Suprapubic skin (tissue), 4 donors: ENCODE measurements around the gene MYL12B. TPM values are rescaled to one million over a fixed set of nuclear protein-coding genes. Genes with fewer than 3 reads are reported as not detected.

Experiments used
- DNase-seq, 2 donors: peaks; one replicate each; pipeline ENCODE4 v3.0.0-alpha.2; 2019; ENCODE audit warnings: low spot score in 2 of 2
- H3K27ac ChIP-seq: fragments of 200-600 bp; sonication (generic); one replicate; pipeline ENCODE4 v1.5.1; 2019
- H3K27me3 ChIP-seq: fragments of 200-600 bp; sonication (generic); one replicate; pipeline ENCODE4 v1.5.1; 2019
- H3K36me3 ChIP-seq: fragments of 200-600 bp; sonication (generic); one replicate; pipeline ENCODE4 v1.5.1; 2019
- H3K4me1 ChIP-seq: fragments of 200-600 bp; sonication (generic); one replicate; pipeline ENCODE4 v1.5.1; 2019
- H3K4me3 ChIP-seq: fragments of 200-600 bp; sonication (generic); one replicate; pipeline ENCODE4 v1.5.1; 2019; ENCODE audit warnings: mild to moderate bottlenecking
- H3K9me3 ChIP-seq: fragments of 200-600 bp; sonication (generic); one replicate; pipeline ENCODE4 v1.5.1; 2019
- CTCF ChIP-seq, 2 donors: fragments of 200-600 bp in 1 of 2; fragments of 450-650 bp in 1 of 2; sonication (generic) in 1 of 2; IDR thresholded peaks; one replicate each; pipeline ENCODE4 v1.5.1; 2016 to 2019; ENCODE audit warnings: antibody characterized with exemption in 2 of 2, mild to moderate bottlenecking in 1 of 2, moderate library complexity in 1 of 2
- EP300 ChIP-seq: sonication (generic); formaldehyde crosslinking; IDR thresholded peaks from one replicate; pipeline ENCODE4 v1.6.1; 2017; ENCODE audit warnings: antibody characterized with exemption
- POLR2A ChIP-seq, 2 donors: fragments of 450-650 bp; IDR thresholded peaks; one replicate each; pipeline ENCODE4 v1.6.1; 2017; ENCODE audit warnings: antibody characterized with exemption in 2 of 2, mild to moderate bottlenecking in 2 of 2, moderate library complexity in 2 of 2
- POLR2AphosphoS5 ChIP-seq, 3 donors: sonication (generic); formaldehyde crosslinking; IDR thresholded peaks; one replicate each; pipeline ENCODE4 v1.6.1; 2017; ENCODE audit warnings: antibody characterized with exemption in 3 of 3
- WGBS: methylation state at CpG from one replicate; pipeline ENCODE4 v1.1.5; 2018; 5-methylcytosine and 5-hydroxymethylcytosine counted together
- total RNA-seq, 4 donors: library from RNA; depleted of rRNA; stranded (reverse); fragments of >200 nt; gene quantifications; one replicate each; pipeline ENCODE4 v1.1.0, GENCODE V29; 2016

Gene MYL12B
- total RNA-seq, 4 donors from 2014 or later = 182 to 333 (median 295) TPM

- DNase-seq = no peak
- peak overlapping the region; percentile 75 for H3K27ac ChIP-seq
- peaks cover 44% of the 10 kb centered on the region for H3K4me1 ChIP-seq
- no peaks in the 10 kb centered on the region for H3K9me3 ChIP-seq
- H3K36me3 ChIP-seq = peaks cover 32% of the 10 kb centered on the region
- TF ChIP-seq POLR2AphosphoS5 (IDR thresholded peaks at IDR 0.05) = no peak
- TF ChIP-seq CTCF (IDR thresholded peaks at IDR 0.05) = no peak
- TF ChIP-seq POLR2A (IDR thresholded peaks at IDR 0.05) = no peak
- TF ChIP-seq EP300 = no peak
- no peaks in the 10 kb centered on the region for H3K27me3 ChIP-seq
- 65% methylated on average over 8 of the region's 8 CpGs for WGBS
- H3K4me3 ChIP-seq = no peak overlapping the region
Observed at GRCh38 chr18:3251249-3251962, 10.5 kb upstream of the MYL12B start.

GRCh38 chr18:3251963-3252277 is 10.0 kb upstream of the MYL12B start:
- Histone ChIP-seq H3K27ac (no peak overlapping the region), H3K9me3 (no peaks in the 10 kb centered on the region), H3K4me1 (peaks cover 42% of the 10 kb centered on the region), H3K36me3 (peaks cover 37% of the 10 kb centered on the region), H3K4me3 (no peak overlapping the region), H3K27me3 (no peaks in the 10 kb centered on the region)
- DNase-seq = no peak
- TF ChIP-seq POLR2AphosphoS5 (IDR thresholded peaks at IDR 0.05) = no peak
- no peak for TF ChIP-seq POLR2A (IDR thresholded peaks at IDR 0.05)
- no peak for TF ChIP-seq CTCF (IDR thresholded peaks at IDR 0.05)
- TF ChIP-seq EP300 = no peak
- WGBS = 69% methylated on average over 3 of the region's 3 CpGs

DNA sequence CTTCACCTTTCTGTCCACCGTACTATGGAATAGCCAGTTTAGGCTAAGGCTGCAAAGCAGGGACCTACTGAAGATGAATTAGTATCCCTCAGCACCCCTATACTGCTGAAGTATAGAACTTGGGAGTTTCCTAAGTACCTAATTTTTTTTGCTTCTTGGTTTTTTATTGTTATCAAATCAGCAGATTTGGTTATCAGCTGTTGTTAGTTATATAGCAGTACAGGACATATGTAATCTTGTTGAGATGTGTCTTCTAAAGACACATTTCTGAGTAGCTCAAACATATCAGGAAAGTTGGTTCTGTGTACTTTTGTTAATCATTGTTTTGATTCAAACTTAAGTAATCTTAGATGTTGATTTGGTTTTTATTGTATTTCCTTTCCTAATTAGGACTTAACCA is 9.1 kb upstream of the MYL12B start:
- H3K27ac ChIP-seq = no peak overlapping the region
- peaks cover 45% of the 10 kb centered on the region for H3K4me1 ChIP-seq

DNA sequence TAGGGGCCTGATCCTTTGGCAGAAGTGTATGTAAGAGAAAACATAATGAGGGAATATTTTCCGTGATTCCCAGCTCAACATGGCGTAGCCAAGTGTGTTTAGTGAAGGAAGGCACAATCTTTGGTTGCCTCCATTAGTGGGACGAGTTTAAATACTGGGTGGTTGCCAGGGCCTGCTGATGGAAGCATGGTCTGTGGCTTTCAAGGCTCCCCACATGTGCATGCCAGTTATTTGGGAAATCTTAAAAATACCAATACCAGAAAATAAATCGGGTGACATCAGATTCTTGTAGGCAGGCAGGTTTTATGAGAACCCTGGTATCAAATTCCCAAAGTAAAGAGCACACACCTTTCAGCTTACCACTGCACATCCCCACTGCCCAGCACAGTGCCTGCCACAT is 7.2 kb upstream of the MYL12B start:
- no peak for DNase-seq
- peaks cover 36% of the 10 kb centered on the region for H3K4me1 ChIP-seq
- H3K27me3 ChIP-seq = no peaks in the 10 kb centered on the region
- TF ChIP-seq POLR2A (IDR thresholded peaks at IDR 0.05) (no peak), CTCF (IDR thresholded peaks at IDR 0.05) (no peak), EP300 (no peak), POLR2AphosphoS5 (IDR thresholded peaks at IDR 0.05) (no peak)
- H3K27ac ChIP-seq = no peak overlapping the region
- H3K36me3 ChIP-seq = peaks cover 55% of the 10 kb centered on the region
- 88% methylated on average over 4 of the region's 4 CpGs for WGBS
- no peak overlapping the region for H3K4me3 ChIP-seq
- H3K9me3 ChIP-seq = no peaks in the 10 kb centered on the region

More for the DNA sequence above, 9.1 kb upstream of the MYL12B start:
- 94% methylated on average over 1 of the region's 1 CpG for WGBS
- Histone ChIP-seq H3K9me3 (no peaks in the 10 kb centered on the region), H3K27me3 (no peaks in the 10 kb centered on the region), H3K4me3 (no peak overlapping the region), H3K36me3 (peaks cover 46% of the 10 kb centered on the region)
- TF ChIP-seq POLR2AphosphoS5 (IDR thresholded peaks at IDR 0.05) = no peak
- no peak for TF ChIP-seq EP300
- TF ChIP-seq CTCF (IDR thresholded peaks at IDR 0.05) = no peak
- TF ChIP-seq POLR2A (IDR thresholded peaks at IDR 0.05) = no peak
- no peak for DNase-seq

DNA sequence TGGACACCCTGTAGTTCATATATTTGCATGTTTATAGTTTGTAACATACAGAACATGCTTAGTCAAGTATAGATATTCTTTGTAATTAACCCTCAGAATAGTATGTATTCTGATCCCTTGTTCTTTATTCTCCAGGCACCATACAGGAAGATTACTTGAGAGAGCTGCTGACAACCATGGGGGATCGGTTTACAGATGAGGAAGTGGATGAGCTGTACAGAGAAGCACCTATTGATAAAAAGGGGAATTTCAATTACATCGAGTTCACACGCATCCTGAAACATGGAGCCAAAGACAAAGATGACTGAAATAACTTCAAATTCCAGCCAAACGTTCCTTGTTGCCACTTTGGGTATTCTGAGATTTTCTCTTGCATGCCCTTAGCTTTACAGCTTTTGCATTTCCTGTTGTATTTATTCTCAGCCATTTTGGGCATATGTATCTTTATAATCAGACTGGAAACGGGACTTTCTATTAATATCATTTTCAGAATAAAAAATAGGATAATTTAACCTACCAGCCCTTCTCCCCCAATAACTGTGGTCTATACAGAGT is 6.2 kb upstream of the MYL12B start:
- Histone ChIP-seq H3K36me3 (peaks cover 55% of the 10 kb centered on the region), H3K4me3 (no peak overlapping the region), H3K9me3 (no peaks in the 10 kb centered on the region), H3K27ac (no peak overlapping the region), H3K27me3 (no peaks in the 10 kb centered on the region), H3K4me1 (peaks cover 33% of the 10 kb centered on the region)
- WGBS = 71% methylated on average over 5 of the region's 5 CpGs
- no peak for TF ChIP-seq POLR2A (IDR thresholded peaks at IDR 0.05)
- no peak for TF ChIP-seq POLR2AphosphoS5 (IDR thresholded peaks at IDR 0.05)
- no peak for TF ChIP-seq EP300
- TF ChIP-seq CTCF (IDR thresholded peaks at IDR 0.05) = no peak
- no peak for DNase-seq
